ENCODE measurements around the gene CIDEC. TPM values are rescaled to one million over a fixed set of nuclear protein-coding genes. Genes with fewer than 3 reads are reported as not detected.

The CIDEC gene
- total and polyA plus RNA-seq, 2 of the 8 experiments (the other 6 are each of a cell fraction or from before 2014, with no cell fraction given), result not detected

- no peak for TF ChIP-seq CHD7 (IDR thresholded peaks at IDR 0.05; ENCODE audit: insufficient replicate concordance, low read length)
Observed at GRCh38 chr3:9903238-9903624, 23.2 kb upstream of the CIDEC start (continued).

All from H1 (cell line).